Osteocyte (in vitro differentiated cells): ENCODE results near the gene PTPRN2. TPM values are rescaled to one million over a fixed set of nuclear protein-coding genes. Genes with fewer than 3 reads are reported as not detected.

ENCODE experiments used
- DNase-seq: peaks from one replicate; pipeline ENCODE4 v3.0.0; 2021; ENCODE audit warnings: mixed read lengths; ENCODE audit not compliant: unreplicated experiment; ENCODE audit errors: extremely low spot score
- H3K27ac Mint-ChIP-seq: one replicate; pipeline ENCODE4 v1.8.0; 2021; ENCODE audit warnings: mild to moderate bottlenecking, mixed read lengths; ENCODE audit not compliant: unreplicated experiment
- H3K27me3 Mint-ChIP-seq: one replicate; pipeline ENCODE4 v1.8.0; 2021; ENCODE audit warnings: mixed read lengths; ENCODE audit not compliant: unreplicated experiment
- H3K36me3 Mint-ChIP-seq: one replicate; pipeline ENCODE4 v1.8.0; 2021; ENCODE audit warnings: mixed read lengths; ENCODE audit not compliant: unreplicated experiment
- H3K4me1 Mint-ChIP-seq: one replicate; pipeline ENCODE4 v1.8.0; 2021; ENCODE audit warnings: mixed read lengths; ENCODE audit not compliant: unreplicated experiment
- H3K4me3 Mint-ChIP-seq: one replicate; pipeline ENCODE4 v1.8.0; 2021; ENCODE audit warnings: mild to moderate bottlenecking, moderate library complexity, mixed read lengths; ENCODE audit not compliant: unreplicated experiment
- H3K9me3 Mint-ChIP-seq: one replicate; pipeline ENCODE4 v1.8.0; 2021; ENCODE audit warnings: mixed read lengths; ENCODE audit not compliant: unreplicated experiment
- CTCF ChIP-seq: fragments of 200-600 bp; sonication (generic); IDR thresholded peaks from 2 replicates; pipeline ENCODE4 v1.5.0; 2021; ENCODE audit warnings: antibody characterized with exemption, mild to moderate bottlenecking, moderate library complexity
- total RNA-seq: library from RNA; stranded (reverse); gene quantifications from 2 replicates; pipeline ENCODE4 v1.2.1, GENCODE V29; 2021

Gene PTPRN2
- total RNA-seq, 1 donor from 2014 or later, result 0.59 TPM

- H3K9me3 Mint-ChIP-seq, result no peaks in the 10 kb centered on the region
- H3K4me3 Mint-ChIP-seq, result no peak overlapping the region
- H3K36me3 Mint-ChIP-seq, result no peaks in the 10 kb centered on the region
- TF ChIP-seq CTCF, result no peak
- H3K4me1 Mint-ChIP-seq, result no peaks in the 10 kb centered on the region
- DNase-seq, result no peak
- H3K27me3 Mint-ChIP-seq, result no peaks in the 10 kb centered on the region
- no peak overlapping the region for H3K27ac Mint-ChIP-seq
Observed at GRCh38 chr7:157615101-157615817, 972.4 kb downstream of the PTPRN2 start.

DNA sequence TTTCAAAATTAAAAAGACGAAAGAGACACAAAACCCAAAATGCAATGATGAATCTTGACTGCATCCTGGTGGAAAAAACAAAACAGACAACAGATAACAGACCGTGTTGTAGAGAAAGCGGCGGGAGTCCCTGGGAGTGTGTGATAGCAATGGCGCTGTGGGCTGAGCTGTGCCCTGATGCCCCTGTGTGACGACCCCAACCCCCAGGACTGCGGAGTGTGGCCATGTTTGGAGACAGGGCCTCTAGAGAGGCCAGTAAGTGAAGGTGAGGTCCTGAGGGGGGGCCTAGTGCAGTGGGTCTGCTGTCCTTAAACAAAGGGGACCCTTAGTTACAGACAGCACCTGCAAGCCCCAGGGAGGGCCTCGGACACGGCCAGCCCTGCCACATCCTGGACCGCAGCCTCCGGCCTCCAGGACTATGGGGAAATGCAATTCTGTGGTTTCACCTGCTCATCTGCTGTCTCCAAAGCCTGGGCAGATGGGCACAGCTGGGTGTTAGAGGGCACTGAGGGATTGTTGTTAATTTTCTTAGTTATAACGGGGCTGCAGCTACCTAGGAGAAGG lies 973.1 kb downstream of the PTPRN2 start:
- Mint-ChIP-seq H3K4me3 (no peak overlapping the region), H3K4me1 (no peaks in the 10 kb centered on the region), H3K27ac (no peak overlapping the region), H3K9me3 (no peaks in the 10 kb centered on the region), H3K27me3 (no peaks in the 10 kb centered on the region), H3K36me3 (no peaks in the 10 kb centered on the region)
- no peak for DNase-seq
- TF ChIP-seq CTCF, result no peak

DNA sequence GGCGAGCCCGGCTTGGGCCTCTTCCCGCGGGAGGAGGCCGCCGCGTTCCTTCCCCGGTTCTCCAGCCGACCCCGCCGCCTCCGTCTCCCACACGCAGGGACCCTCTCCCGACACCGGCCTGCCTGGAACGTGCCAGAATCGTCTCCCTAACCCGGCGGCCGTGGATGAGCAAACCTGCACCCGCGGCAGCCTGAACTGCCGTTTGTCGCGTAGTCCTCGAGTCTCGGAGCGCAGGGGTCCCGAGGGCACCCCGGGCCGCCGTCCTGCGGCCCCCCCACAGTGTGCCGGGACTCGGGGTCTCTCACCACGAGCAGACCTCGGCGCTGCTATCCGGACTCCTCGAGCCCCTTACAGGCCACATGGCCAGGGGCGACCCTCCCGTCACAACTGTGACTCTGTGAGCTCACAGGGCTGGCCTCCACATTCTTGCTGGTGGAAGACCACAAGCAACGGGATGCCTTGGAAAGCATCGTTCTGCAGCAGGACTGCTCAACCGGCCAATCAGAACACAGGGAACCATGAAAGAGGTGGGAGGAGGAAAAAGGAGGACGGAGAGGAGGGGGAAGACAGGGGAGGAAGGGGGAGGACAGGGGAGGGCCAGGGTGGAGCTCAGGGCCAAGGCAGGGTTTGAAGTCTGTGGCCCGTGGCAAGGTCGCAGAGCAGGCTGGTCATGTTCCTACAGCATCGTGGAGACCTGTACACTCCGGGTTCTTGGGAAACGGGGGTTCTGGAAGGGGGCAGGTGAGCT lies 973.9 kb downstream of the PTPRN2 start:
- H3K4me1 Mint-ChIP-seq, result no peaks in the 10 kb centered on the region
- no peaks in the 10 kb centered on the region for H3K9me3 Mint-ChIP-seq
- H3K4me3 Mint-ChIP-seq, result no peak overlapping the region
- H3K27me3 Mint-ChIP-seq, result no peaks in the 10 kb centered on the region
- DNase-seq, result no peak
- no peak for TF ChIP-seq CTCF
- H3K27ac Mint-ChIP-seq, result no peak overlapping the region
- H3K36me3 Mint-ChIP-seq, result no peaks in the 10 kb centered on the region

GRCh38 chr7:157612664-157613561 lies 974.7 kb downstream of the PTPRN2 start:
- no peaks in the 10 kb centered on the region for H3K36me3 Mint-ChIP-seq
- H3K27me3 Mint-ChIP-seq, result no peaks in the 10 kb centered on the region
- H3K27ac Mint-ChIP-seq, result no peak overlapping the region
- no peak overlapping the region for H3K4me3 Mint-ChIP-seq
- DNase-seq, result no peak
- H3K9me3 Mint-ChIP-seq, result no peaks in the 10 kb centered on the region
- no peak for TF ChIP-seq CTCF
- peaks cover 3% of the 10 kb centered on the region for H3K4me1 Mint-ChIP-seq
